ENCODE results near the gene ADAMTSL2. TPM values are rescaled to one million over a fixed set of nuclear protein-coding genes. Genes with fewer than 3 reads are reported as not detected.

Gene ADAMTSL2
- total RNA-seq, 2 donors from 2014 or later = 0.18 to 0.93 TPM

GRCh38 chr9:133568186-133568585 lies 33.7 kb downstream of the ADAMTSL2 start:
- no peak overlapping the region for H3K4me3 ChIP-seq (ENCODE audit: low read length)
- Mint-ChIP-seq H3K9me3 (no peaks in the 10 kb centered on the region), H3K27me3 (ENCODE audit: insufficient read depth) (peaks cover 3% of the 10 kb centered on the region), H3K4me3 (no peak overlapping the region), H3K27ac (no peak overlapping the region), H3K4me1 (no peaks in the 10 kb centered on the region), H3K36me3 (ENCODE audit: low read depth) (no peaks in the 10 kb centered on the region)
- no peak overlapping the region for H3K27ac ChIP-seq (ENCODE audit: low read depth, low read length)
- WGBS, 2 experiments (ENCODE audit: insufficient coverage in 1 of 2, insufficient read length in 1 of 2) = 91 to 97% methylated on average over 25 to 33 of the region's 33 CpGs
- no peaks in the 10 kb centered on the region for H3K27me3 ChIP-seq (ENCODE audit: control insufficient read depth, insufficient read depth, low read length, poor library complexity, severe bottlenecking)
- TF ChIP-seq CTCF (conservative IDR thresholded peaks at IDR 0.05) = no peak
- H3K4me1 ChIP-seq (ENCODE audit: control insufficient read depth, insufficient read depth, low read length) = no peaks in the 10 kb centered on the region
- no peak overlapping the region for H3K9ac ChIP-seq (ENCODE audit: extremely low read depth, low read length, poor library complexity, severe bottlenecking)
- DNase-seq = no peak
- H3K36me3 ChIP-seq (ENCODE audit: control insufficient read depth, insufficient read depth, low read length) = no peaks in the 10 kb centered on the region
- H3K9me3 ChIP-seq (ENCODE audit: control insufficient read depth, low read length) = no peaks in the 10 kb centered on the region

- Histone ChIP-seq H3K9ac (ENCODE audit: extremely low read depth, low read length, poor library complexity, severe bottlenecking) (no peak overlapping the region), H3K9me3 (ENCODE audit: control insufficient read depth, low read length) (no peaks in the 10 kb centered on the region), H3K4me1 (ENCODE audit: control insufficient read depth, insufficient read depth, low read length) (no peaks in the 10 kb centered on the region), H3K27me3 (ENCODE audit: control insufficient read depth, insufficient read depth, low read length, poor library complexity, severe bottlenecking) (no peaks in the 10 kb centered on the region), H3K4me3 (ENCODE audit: low read length) (no peak overlapping the region), H3K36me3 (ENCODE audit: control insufficient read depth, insufficient read depth, low read length) (no peaks in the 10 kb centered on the region), H3K27ac (ENCODE audit: low read depth, low read length) (no peak overlapping the region)
- 93 to 98% methylated on average over 4 to 14 of the region's 14 CpGs for WGBS, 2 experiments (ENCODE audit: insufficient coverage in 1 of 2, insufficient read length in 1 of 2)
- H3K27me3 Mint-ChIP-seq (ENCODE audit: insufficient read depth) = no peaks in the 10 kb centered on the region
- DNase-seq = no peak
- no peaks in the 10 kb centered on the region for H3K36me3 Mint-ChIP-seq (ENCODE audit: low read depth)
- H3K9me3 Mint-ChIP-seq = no peaks in the 10 kb centered on the region
- H3K4me1 Mint-ChIP-seq = no peaks in the 10 kb centered on the region
- H3K27ac Mint-ChIP-seq = no peak overlapping the region
- TF ChIP-seq CTCF (conservative IDR thresholded peaks at IDR 0.05) = no peak
- H3K4me3 Mint-ChIP-seq = no peak overlapping the region
These were observed 34.7 kb downstream of the ADAMTSL2 start for GRCh38 chr9:133569121-133569785.

- Mint-ChIP-seq H3K27ac (no peak overlapping the region), H3K4me1 (no peaks in the 10 kb centered on the region), H3K4me3 (no peak overlapping the region), H3K27me3 (ENCODE audit: insufficient read depth) (no peaks in the 10 kb centered on the region), H3K9me3 (no peaks in the 10 kb centered on the region), H3K36me3 (ENCODE audit: low read depth) (no peaks in the 10 kb centered on the region)
- Histone ChIP-seq H3K27me3 (ENCODE audit: control insufficient read depth, insufficient read depth, low read length, poor library complexity, severe bottlenecking) (no peaks in the 10 kb centered on the region), H3K4me3 (ENCODE audit: low read length) (no peak overlapping the region), H3K9me3 (ENCODE audit: control insufficient read depth, low read length) (no peaks in the 10 kb centered on the region), H3K4me1 (ENCODE audit: control insufficient read depth, insufficient read depth, low read length) (no peaks in the 10 kb centered on the region), H3K9ac (ENCODE audit: extremely low read depth, low read length, poor library complexity, severe bottlenecking) (no peak overlapping the region), H3K36me3 (ENCODE audit: control insufficient read depth, insufficient read depth, low read length) (no peaks in the 10 kb centered on the region), H3K27ac (ENCODE audit: low read depth, low read length) (no peak overlapping the region)
- WGBS, 2 experiments (ENCODE audit: insufficient coverage in 1 of 2, insufficient read length in 1 of 2) = 80 to 84% methylated on average over 22 to 36 of the region's 36 CpGs
- peak; percentile 84 for DNase-seq
- TF ChIP-seq CTCF (conservative IDR thresholded peaks at IDR 0.05) = no peak
These were observed 35.6 kb downstream of the ADAMTSL2 start for GRCh38 chr9:133569891-133570690.

All from endodermal cell (in vitro differentiated cells).